ENCODE data around the gene SRSF8. TPM values are rescaled to one million over a fixed set of nuclear protein-coding genes. Genes with fewer than 3 reads are reported as not detected.

SRSF8 gene
- total RNA-seq, 2 donors from 2014 or later = 16.3 to 20.1 TPM

- no peak for DNase-seq
- 91 to 94% methylated on average over 2 to 5 of the region's 5 CpGs for WGBS, 2 experiments (ENCODE audit: insufficient coverage in 1 of 2, insufficient read length in 1 of 2)
- Mint-ChIP-seq H3K9me3 (no peaks in the 10 kb centered on the region), H3K4me1 (peaks cover 31% of the 10 kb centered on the region), H3K4me3 (no peak overlapping the region), H3K27ac (no peak overlapping the region), H3K36me3 (ENCODE audit: low read depth) (no peaks in the 10 kb centered on the region), H3K27me3 (ENCODE audit: insufficient read depth) (peaks cover 46% of the 10 kb centered on the region)
- H3K9me3 ChIP-seq (ENCODE audit: control insufficient read depth, low read length) = no peaks in the 10 kb centered on the region
- H3K27me3 ChIP-seq (ENCODE audit: control insufficient read depth, insufficient read depth, low read length, poor library complexity, severe bottlenecking) = peaks cover 14% of the 10 kb centered on the region
- H3K9ac ChIP-seq (ENCODE audit: extremely low read depth, low read length, poor library complexity, severe bottlenecking) = no peak overlapping the region
- no peaks in the 10 kb centered on the region for H3K4me1 ChIP-seq (ENCODE audit: control insufficient read depth, insufficient read depth, low read length)
- no peak for TF ChIP-seq CTCF (conservative IDR thresholded peaks at IDR 0.05)
- H3K27ac ChIP-seq (ENCODE audit: low read depth, low read length) = no peak overlapping the region
- no peaks in the 10 kb centered on the region for H3K36me3 ChIP-seq (ENCODE audit: control insufficient read depth, insufficient read depth, low read length)
- H3K4me3 ChIP-seq (ENCODE audit: low read length) = no peak overlapping the region
Observed at GRCh38 chr11:95103701-95104100, 37.0 kb downstream of the SRSF8 start.

GRCh38 chr11:95104121-95104830, 37.6 kb downstream of the SRSF8 start:
- Histone ChIP-seq H3K27ac (ENCODE audit: low read depth, low read length) (no peak overlapping the region), H3K27me3 (ENCODE audit: control insufficient read depth, insufficient read depth, low read length, poor library complexity, severe bottlenecking) (peaks cover 8% of the 10 kb centered on the region), H3K9ac (ENCODE audit: extremely low read depth, low read length, poor library complexity, severe bottlenecking) (no peak overlapping the region), H3K4me3 (ENCODE audit: low read length) (no peak overlapping the region), H3K4me1 (ENCODE audit: control insufficient read depth, insufficient read depth, low read length) (no peaks in the 10 kb centered on the region), H3K9me3 (ENCODE audit: control insufficient read depth, low read length) (no peaks in the 10 kb centered on the region), H3K36me3 (ENCODE audit: control insufficient read depth, insufficient read depth, low read length) (no peaks in the 10 kb centered on the region)
- H3K27ac Mint-ChIP-seq = no peak overlapping the region
- TF ChIP-seq CTCF (conservative IDR thresholded peaks at IDR 0.05) = no peak
- peaks cover 40% of the 10 kb centered on the region for H3K27me3 Mint-ChIP-seq (ENCODE audit: insufficient read depth)
- H3K9me3 Mint-ChIP-seq = no peaks in the 10 kb centered on the region
- no peak overlapping the region for H3K4me3 Mint-ChIP-seq
- no peaks in the 10 kb centered on the region for H3K36me3 Mint-ChIP-seq (ENCODE audit: low read depth)
- WGBS, 2 experiments (ENCODE audit: insufficient coverage in 1 of 2, insufficient read length in 1 of 2) = 89 to 94% methylated on average over 4 to 6 of the region's 6 CpGs
- peaks cover 36% of the 10 kb centered on the region for H3K4me1 Mint-ChIP-seq
- no peak for DNase-seq

DNA sequence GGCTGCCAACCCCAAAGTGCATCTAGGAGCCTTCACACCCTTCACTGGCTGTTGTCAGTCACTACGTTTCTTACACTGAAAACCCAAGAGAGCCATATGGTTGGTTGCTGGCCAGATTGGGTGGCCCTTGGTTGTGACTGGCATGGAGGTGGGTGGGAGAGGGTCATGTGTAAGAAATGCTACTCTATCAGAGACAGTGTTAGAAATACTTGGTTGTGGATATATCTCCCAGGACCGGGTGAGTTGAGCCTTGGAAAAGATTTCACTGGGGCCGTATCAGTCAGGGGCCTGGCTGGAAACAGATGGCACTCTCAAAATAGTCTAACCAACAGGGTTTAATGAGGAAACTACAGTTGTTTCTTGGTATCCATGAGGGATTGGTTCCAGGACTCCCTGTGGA, 38.1 kb downstream of the SRSF8 start:
- H3K36me3 ChIP-seq (ENCODE audit: control insufficient read depth, insufficient read depth, low read length) = no peaks in the 10 kb centered on the region
- no peak overlapping the region for H3K4me3 Mint-ChIP-seq
- no peak overlapping the region for H3K27ac ChIP-seq (ENCODE audit: low read depth, low read length)
- H3K4me3 ChIP-seq (ENCODE audit: low read length) = no peak overlapping the region
- H3K4me1 ChIP-seq (ENCODE audit: control insufficient read depth, insufficient read depth, low read length) = no peaks in the 10 kb centered on the region
- no peak overlapping the region for H3K27ac Mint-ChIP-seq
- peaks cover 36% of the 10 kb centered on the region for H3K4me1 Mint-ChIP-seq
- no peaks in the 10 kb centered on the region for H3K9me3 ChIP-seq (ENCODE audit: control insufficient read depth, low read length)
- WGBS, 2 experiments (ENCODE audit: insufficient coverage in 1 of 2, insufficient read length in 1 of 2) = 93 to 100% methylated on average over 3 of the region's 3 CpGs
- H3K9ac ChIP-seq (ENCODE audit: extremely low read depth, low read length, poor library complexity, severe bottlenecking) = no peak overlapping the region
- H3K9me3 Mint-ChIP-seq = no peaks in the 10 kb centered on the region
- peaks cover 3% of the 10 kb centered on the region for H3K27me3 ChIP-seq (ENCODE audit: control insufficient read depth, insufficient read depth, low read length, poor library complexity, severe bottlenecking)
- H3K36me3 Mint-ChIP-seq (ENCODE audit: low read depth) = no peaks in the 10 kb centered on the region
- no peak for TF ChIP-seq CTCF (conservative IDR thresholded peaks at IDR 0.05)
- peaks cover 36% of the 10 kb centered on the region for H3K27me3 Mint-ChIP-seq (ENCODE audit: insufficient read depth)
- no peak for DNase-seq
